HepG2 (cell line): Measurements from ENCODE around the gene CCDC157.

Source experiments
- DNMT1 ChIP-seq: sonication (generic); formaldehyde crosslinking; IDR thresholded peaks from 2 replicates; pipeline ENCODE4 v1.5.1; 2020; ENCODE audit warnings: mild to moderate bottlenecking, missing genetic modification reagents
- IRF2 ChIP-seq: IDR thresholded peaks from 2 replicates; pipeline ENCODE4 v1.6.1; 2018; ENCODE audit warnings: missing genetic modification reagents, missing compliant biosample characterization
- MED1 ChIP-seq: sonication (generic); formaldehyde crosslinking; IDR thresholded peaks from 2 replicates; pipeline ENCODE4 v1.4.0; 2020; ENCODE audit warnings: missing genetic modification reagents
- NR2F6 ChIP-seq, 2 experiments: IDR thresholded peaks; 2 replicates each; pipeline ENCODE4 v1.6.1; 2016; ENCODE audit warnings: antibody characterized with exemption in 1 of 2, mild to moderate bottlenecking in 1 of 2
- POLR2A ChIP-seq, 2 experiments: IDR thresholded peaks; 2 replicates each; pipeline ENCODE4 v1.6.1; 2011; ENCODE audit warnings: low read depth in 2 of 2, low read length in 2 of 2, mild to moderate bottlenecking in 1 of 2, moderate library complexity in 1 of 2; ENCODE audit not compliant: insufficient read depth in 1 of 2
- RELA ChIP-seq: sonication (generic); formaldehyde crosslinking; IDR thresholded peaks from 2 replicates; pipeline ENCODE4 v1.4.0; 2020; ENCODE audit warnings: missing genetic modification reagents
- RFXANK ChIP-seq: IDR thresholded peaks from 2 replicates; pipeline ENCODE4 v1.6.1; 2016
- SAFB2 ChIP-seq: sonication (generic); formaldehyde crosslinking; IDR thresholded peaks from 2 replicates; pipeline ENCODE4 v1.5.1; 2020; ENCODE audit warnings: missing genetic modification reagents, low read depth, mild to moderate bottlenecking, borderline replicate concordance
- SNRNP70 ChIP-seq: fragments of 200-400 bp; formaldehyde crosslinking; IDR thresholded peaks from 2 replicates; pipeline ENCODE4 v1.6.1; 2017; ENCODE audit warnings: mild to moderate bottlenecking, low read depth, low read length, moderate library complexity
- TF ChIP-seq, protein P1 (sequence below): sonication (generic); formaldehyde crosslinking; IDR thresholded peaks from 2 replicates; pipeline ENCODE4 v1.5.1; 2020; ENCODE audit warnings: missing genetic modification reagents, mild to moderate bottlenecking, borderline replicate concordance
- TF ChIP-seq, protein P2 (sequence below): sonication (generic); formaldehyde crosslinking; IDR thresholded peaks from 2 replicates; pipeline ENCODE4 v1.9.0; 2021; ENCODE audit warnings: missing genetic modification reagents, borderline replicate concordance

DNA sequence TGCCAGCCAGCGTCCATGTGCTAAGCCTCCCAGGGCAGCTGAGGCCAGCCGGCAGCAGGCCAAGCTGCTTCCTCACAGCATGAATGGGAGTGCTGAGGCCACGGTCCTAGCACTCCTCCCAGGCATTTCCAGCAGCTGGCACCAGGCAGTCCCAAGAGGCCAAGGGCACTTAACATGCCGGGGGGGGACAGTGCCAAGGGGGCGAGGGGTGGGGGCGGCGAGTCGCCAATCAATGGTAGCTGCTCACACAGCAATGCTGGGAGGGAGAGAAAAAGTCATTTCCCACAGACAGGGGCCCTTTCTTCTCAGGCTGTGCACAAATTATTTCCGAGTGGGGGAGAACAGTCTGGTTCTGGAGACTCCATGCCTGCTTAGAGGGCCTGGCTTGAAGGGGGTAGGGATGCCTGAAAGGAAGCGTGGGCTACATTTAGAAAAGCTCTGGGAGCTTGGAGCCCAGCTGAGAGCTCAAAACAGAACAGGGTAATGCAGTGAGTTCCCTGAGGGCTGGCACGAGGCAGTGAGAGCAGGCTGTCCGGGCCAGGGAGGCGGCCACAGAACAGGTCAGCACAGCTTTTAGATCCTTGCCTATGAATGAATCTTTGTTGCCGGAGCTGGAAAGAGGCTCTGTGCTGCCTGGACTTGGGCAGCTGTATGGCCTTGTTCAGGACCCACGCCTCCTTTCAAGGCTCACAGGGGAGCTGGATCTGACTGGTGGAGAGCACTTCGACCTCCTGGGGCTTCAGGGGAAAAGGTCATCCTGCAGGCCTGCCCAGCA, 15.7 kb upstream of the CCDC157 start:
- TF ChIP-seq POLR2A (IDR thresholded peaks at IDR 0.05; ENCODE audit: insufficient read depth in 1 of 2, low read depth in 2 of 2, low read length in 2 of 2) (no peak), MED1 (CRISPR knock-in tag) (no peak), RFXANK (no peak), DNMT1 (CRISPR knock-in tag) (no peak), NR2F6 (IDR thresholded peaks at IDR 0.05) (0 out of 2 replicates have a peak, but pooled peaks have one; percentile 11), NR2F6 (CRISPR knock-in tag; IDR thresholded peaks at IDR 0.05) (no peak), SAFB2 (no peak), SNRNP70 (no peak), IRF2 (CRISPR knock-in tag) (no peak), RELA (CRISPR knock-in tag) (no peak)
- TF ChIP-seq, protein P1, sequence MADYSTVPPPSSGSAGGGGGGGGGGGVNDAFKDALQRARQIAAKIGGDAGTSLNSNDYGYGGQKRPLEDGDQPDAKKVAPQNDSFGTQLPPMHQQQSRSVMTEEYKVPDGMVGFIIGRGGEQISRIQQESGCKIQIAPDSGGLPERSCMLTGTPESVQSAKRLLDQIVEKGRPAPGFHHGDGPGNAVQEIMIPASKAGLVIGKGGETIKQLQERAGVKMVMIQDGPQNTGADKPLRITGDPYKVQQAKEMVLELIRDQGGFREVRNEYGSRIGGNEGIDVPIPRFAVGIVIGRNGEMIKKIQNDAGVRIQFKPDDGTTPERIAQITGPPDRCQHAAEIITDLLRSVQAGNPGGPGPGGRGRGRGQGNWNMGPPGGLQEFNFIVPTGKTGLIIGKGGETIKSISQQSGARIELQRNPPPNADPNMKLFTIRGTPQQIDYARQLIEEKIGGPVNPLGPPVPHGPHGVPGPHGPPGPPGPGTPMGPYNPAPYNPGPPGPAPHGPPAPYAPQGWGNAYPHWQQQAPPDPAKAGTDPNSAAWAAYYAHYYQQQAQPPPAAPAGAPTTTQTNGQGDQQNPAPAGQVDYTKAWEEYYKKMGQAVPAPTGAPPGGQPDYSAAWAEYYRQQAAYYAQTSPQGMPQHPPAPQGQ (CRISPR knock-in tag), result no peak
- TF ChIP-seq, protein P2, sequence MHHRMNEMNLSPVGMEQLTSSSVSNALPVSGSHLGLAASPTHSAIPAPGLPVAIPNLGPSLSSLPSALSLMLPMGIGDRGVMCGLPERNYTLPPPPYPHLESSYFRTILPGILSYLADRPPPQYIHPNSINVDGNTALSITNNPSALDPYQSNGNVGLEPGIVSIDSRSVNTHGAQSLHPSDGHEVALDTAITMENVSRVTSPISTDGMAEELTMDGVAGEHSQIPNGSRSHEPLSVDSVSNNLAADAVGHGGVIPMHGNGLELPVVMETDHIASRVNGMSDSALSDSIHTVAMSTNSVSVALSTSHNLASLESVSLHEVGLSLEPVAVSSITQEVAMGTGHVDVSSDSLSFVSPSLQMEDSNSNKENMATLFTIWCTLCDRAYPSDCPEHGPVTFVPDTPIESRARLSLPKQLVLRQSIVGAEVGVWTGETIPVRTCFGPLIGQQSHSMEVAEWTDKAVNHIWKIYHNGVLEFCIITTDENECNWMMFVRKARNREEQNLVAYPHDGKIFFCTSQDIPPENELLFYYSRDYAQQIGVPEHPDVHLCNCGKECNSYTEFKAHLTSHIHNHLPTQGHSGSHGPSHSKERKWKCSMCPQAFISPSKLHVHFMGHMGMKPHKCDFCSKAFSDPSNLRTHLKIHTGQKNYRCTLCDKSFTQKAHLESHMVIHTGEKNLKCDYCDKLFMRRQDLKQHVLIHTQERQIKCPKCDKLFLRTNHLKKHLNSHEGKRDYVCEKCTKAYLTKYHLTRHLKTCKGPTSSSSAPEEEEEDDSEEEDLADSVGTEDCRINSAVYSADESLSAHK, result no peak
